Measurements from ENCODE around the gene DDX28.

- TF ChIP-seq CTCF (conservative IDR thresholded peaks at IDR 0.05; ENCODE audit: low read depth, low read length) = no peak
- no peak for TF ChIP-seq EZH2 (IDR thresholded peaks at IDR 0.05; ENCODE audit: low read length, unreplicated experiment)
These were observed 47.9 kb upstream of the DDX28 start for GRCh38 chr16:68070806-68071517.
